GM23338 (cell line): ENCODE data around the gene KCNJ11. TPM values are rescaled to one million over a fixed set of nuclear protein-coding genes. Genes with fewer than 3 reads are reported as not detected.

Experiments
- ATAC-seq: fragments of 200-7000 bp; cut with Tn5 transposase; 3 replicates; pipeline ENCODE4 v1.9.1; 2020
- DNase-seq: peaks from one replicate; pipeline ENCODE4 v3.0.0-alpha.2; 2015; ENCODE audit warnings: low spot score
- H2AFZ ChIP-seq: fragments of 200-600 bp; sonication (generic); 2 replicates; pipeline ENCODE4 v1.8.0; 2016; ENCODE audit warnings: antibody characterized with exemption, mild to moderate bottlenecking, moderate library complexity
- H3F3A ChIP-seq: fragments of 200-600 bp; sonication (generic); replicated peaks from 2 replicates; pipeline ENCODE4 v1.8.0; 2017; ENCODE audit warnings: antibody characterized with exemption, mixed run types, low read depth
- H3K27ac ChIP-seq: fragments of 200-600 bp; sonication (generic); 2 replicates; pipeline ENCODE4 v1.6.1; 2016; ENCODE audit warnings: low read depth
- H3K27me3 ChIP-seq: fragments of 200-600 bp; sonication (generic); 2 replicates; pipeline ENCODE4 v1.8.0; 2016; ENCODE audit warnings: mild to moderate bottlenecking, mixed run types, moderate library complexity; ENCODE audit not compliant: insufficient read depth
- H3K36me3 ChIP-seq: fragments of 200-600 bp; sonication (generic); 2 replicates; pipeline ENCODE4 v1.8.0; 2016; ENCODE audit warnings: mild to moderate bottlenecking; ENCODE audit not compliant: insufficient read depth
- H3K4me1 ChIP-seq: fragments of 200-600 bp; sonication (generic); 2 replicates; pipeline ENCODE4 v1.8.0; 2016; ENCODE audit warnings: mild to moderate bottlenecking, moderate library complexity; ENCODE audit not compliant: insufficient read depth
- H3K4me2 ChIP-seq: fragments of 200-600 bp; sonication (generic); 2 replicates; pipeline ENCODE4 v1.7.1; 2017; ENCODE audit warnings: mixed run types
- H3K4me3 ChIP-seq: fragments of 200-600 bp; sonication (generic); 2 replicates; pipeline ENCODE4 v1.6.1; 2016; ENCODE audit warnings: mixed run types
- H3K79me2 ChIP-seq: fragments of 200-600 bp; sonication (generic); replicated peaks from 2 replicates; pipeline ENCODE4 v1.8.0; 2017; ENCODE audit warnings: mild to moderate bottlenecking; ENCODE audit not compliant: insufficient read depth
- H3K9me2 ChIP-seq: fragments of 200-600 bp; sonication (generic); 2 replicates; pipeline ENCODE4 v1.8.0; 2017; ENCODE audit not compliant: insufficient read depth
- H4K20me1 ChIP-seq: fragments of 200-600 bp; sonication (generic); replicated peaks from 2 replicates; pipeline ENCODE4 v1.8.0; 2017; ENCODE audit warnings: mild to moderate bottlenecking; ENCODE audit not compliant: insufficient read depth
- H3K27ac Mint-ChIP-seq: 2 replicates; pipeline ENCODE4 v1.8.0; 2020; ENCODE audit warnings: inconsistent platforms, mild to moderate bottlenecking, moderate library complexity, mixed read lengths
- H3K27me3 Mint-ChIP-seq: 3 replicates; pipeline ENCODE4 v1.8.0; 2022; ENCODE audit warnings: low read depth, mild to moderate bottlenecking, moderate library complexity, mixed read lengths, inconsistent platforms; ENCODE audit not compliant: insufficient read depth, poor library complexity
- H3K36me3 Mint-ChIP-seq: 3 replicates; pipeline ENCODE4 v1.8.0; 2021; ENCODE audit warnings: low read depth, mild to moderate bottlenecking, inconsistent platforms, moderate library complexity, mixed read lengths
- H3K4me1 Mint-ChIP-seq: 3 replicates; pipeline ENCODE4 v1.8.0; 2020; ENCODE audit warnings: mild to moderate bottlenecking, inconsistent platforms, mixed read lengths
- H3K4me3 Mint-ChIP-seq: 3 replicates; pipeline ENCODE4 v1.8.0; 2021; ENCODE audit warnings: moderate library complexity, mild to moderate bottlenecking, inconsistent platforms, mixed read lengths
- H3K9me3 Mint-ChIP-seq: 3 replicates; pipeline ENCODE4 v1.8.0; 2020; ENCODE audit warnings: moderate library complexity, mild to moderate bottlenecking, inconsistent platforms, mixed read lengths
- CREB1 ChIP-seq: fragments of 250-450 bp; sonication (Bioruptor Pico); IDR thresholded peaks from 2 replicates; pipeline ENCODE4 v1.5.0; 2020; ENCODE audit warnings: low read depth, mild to moderate bottlenecking, moderate library complexity
- CTCF ChIP-seq, 2 experiments: fragments of 200-600 bp in 1 of 2; sonication (generic) in 1 of 2; conservative IDR thresholded peaks; 2 replicates each; pipeline versions ENCODE4 v1.5.1 to v1.6.1; 2016 to 2017; ENCODE audit warnings: antibody characterized with exemption in 2 of 2, low read depth in 2 of 2, mild to moderate bottlenecking in 2 of 2, moderate library complexity in 1 of 2
- ETS1 ChIP-seq: IDR thresholded peaks from 2 replicates; pipeline ENCODE4 v1.6.1; 2016; ENCODE audit warnings: antibody characterized with exemption
- EZH2 ChIP-seq: fragments of 200-600 bp; sonication (generic); IDR thresholded peaks from one replicate; pipeline ENCODE4 v1.8.0; 2017; ENCODE audit warnings: antibody characterized with exemption, mild to moderate bottlenecking, low read depth; ENCODE audit not compliant: unreplicated experiment
- EZH2phosphoT487 ChIP-seq: fragments of 200-600 bp; sonication (generic); IDR thresholded peaks from one replicate; pipeline ENCODE4 v1.8.1; 2018; ENCODE audit warnings: antibody characterized with exemption; ENCODE audit not compliant: unreplicated experiment
- JUNB ChIP-seq: IDR thresholded peaks from one replicate; pipeline ENCODE4 v1.6.1; 2016; ENCODE audit warnings: antibody characterized with exemption; ENCODE audit not compliant: unreplicated experiment
- STAT1 ChIP-seq: IDR thresholded peaks from one replicate; pipeline ENCODE4 v1.6.1; 2016; ENCODE audit warnings: antibody characterized with exemption; ENCODE audit not compliant: unreplicated experiment
- ZNF114 ChIP-seq: fragments of 250-450 bp; sonication (Bioruptor Pico); IDR thresholded peaks from 2 replicates; pipeline ENCODE4 v1.5.0; 2020; ENCODE audit warnings: mild to moderate bottlenecking, moderate library complexity
- polyA plus RNA-seq: library from polyadenylated mRNA; unstranded; fragments of >200 nt; fragmentation: Nextera tagmentation; extraction: Ambion mirVana; gene quantifications from 2 replicates; pipeline ENCODE4 v1.2.1, GENCODE V29; 2016
- total RNA-seq: library from RNA; depleted of rRNA; stranded (reverse); fragments of >200 nt; shearing (Covaris generic); gene quantifications from 2 replicates; pipeline ENCODE4 v1.2.3, GENCODE V29; 2014
- TF ChIP-seq, protein P1 (sequence below): fragments of 250-450 bp; sonication (Bioruptor Pico); IDR thresholded peaks from 2 replicates; pipeline ENCODE4 v1.5.0; 2020; ENCODE audit warnings: mild to moderate bottlenecking, moderate library complexity

KCNJ11 gene
- total and polyA plus RNA-seq, 2 experiments from 2014 or later = 0.89 to 7.9 TPM

GRCh38 chr11:17395978-17396377 is 7.5 kb upstream of the KCNJ11 start:
- peaks cover 9% of the 10 kb centered on the region for H3K27me3 Mint-ChIP-seq

GRCh38 chr11:17395554-17395961 is 7.1 kb upstream of the KCNJ11 start:
- DNase-seq (no peak), ATAC-seq (no peak)
- H3K4me2 ChIP-seq = no peak overlapping the region
- no peak overlapping the region for H3K27ac ChIP-seq
- Mint-ChIP-seq H3K27me3 (peaks cover 12% of the 10 kb centered on the region), H3K27ac (no peak overlapping the region), H3K36me3 (no peaks in the 10 kb centered on the region), H3K9me3 (no peaks in the 10 kb centered on the region), H3K4me1 (peaks cover 2% of the 10 kb centered on the region; the same call in 1 of the 3 replicates), H3K4me3 (no peak overlapping the region)
- H3K27me3 ChIP-seq = no peaks in the 10 kb centered on the region
- no peak overlapping the region for H3K4me3 ChIP-seq
- no peak overlapping the region for H2AFZ ChIP-seq
- no peaks in the 10 kb centered on the region for H3K4me1 ChIP-seq
- no peaks in the 10 kb centered on the region for H3K79me2 ChIP-seq
- no peaks in the 10 kb centered on the region for H3F3A ChIP-seq
- H4K20me1 ChIP-seq = no peaks in the 10 kb centered on the region
- no peaks in the 10 kb centered on the region for H3K9me2 ChIP-seq
- no peaks in the 10 kb centered on the region for H3K36me3 ChIP-seq
- TF ChIP-seq EZH2 (no peak), ETS1 (no peak), CREB1 (CRISPR knock-in tag) (no peak), STAT1 (no peak), JUNB (no peak), ZNF114 (no peak), EZH2phosphoT487 (no peak)
- TF ChIP-seq, protein P1, sequence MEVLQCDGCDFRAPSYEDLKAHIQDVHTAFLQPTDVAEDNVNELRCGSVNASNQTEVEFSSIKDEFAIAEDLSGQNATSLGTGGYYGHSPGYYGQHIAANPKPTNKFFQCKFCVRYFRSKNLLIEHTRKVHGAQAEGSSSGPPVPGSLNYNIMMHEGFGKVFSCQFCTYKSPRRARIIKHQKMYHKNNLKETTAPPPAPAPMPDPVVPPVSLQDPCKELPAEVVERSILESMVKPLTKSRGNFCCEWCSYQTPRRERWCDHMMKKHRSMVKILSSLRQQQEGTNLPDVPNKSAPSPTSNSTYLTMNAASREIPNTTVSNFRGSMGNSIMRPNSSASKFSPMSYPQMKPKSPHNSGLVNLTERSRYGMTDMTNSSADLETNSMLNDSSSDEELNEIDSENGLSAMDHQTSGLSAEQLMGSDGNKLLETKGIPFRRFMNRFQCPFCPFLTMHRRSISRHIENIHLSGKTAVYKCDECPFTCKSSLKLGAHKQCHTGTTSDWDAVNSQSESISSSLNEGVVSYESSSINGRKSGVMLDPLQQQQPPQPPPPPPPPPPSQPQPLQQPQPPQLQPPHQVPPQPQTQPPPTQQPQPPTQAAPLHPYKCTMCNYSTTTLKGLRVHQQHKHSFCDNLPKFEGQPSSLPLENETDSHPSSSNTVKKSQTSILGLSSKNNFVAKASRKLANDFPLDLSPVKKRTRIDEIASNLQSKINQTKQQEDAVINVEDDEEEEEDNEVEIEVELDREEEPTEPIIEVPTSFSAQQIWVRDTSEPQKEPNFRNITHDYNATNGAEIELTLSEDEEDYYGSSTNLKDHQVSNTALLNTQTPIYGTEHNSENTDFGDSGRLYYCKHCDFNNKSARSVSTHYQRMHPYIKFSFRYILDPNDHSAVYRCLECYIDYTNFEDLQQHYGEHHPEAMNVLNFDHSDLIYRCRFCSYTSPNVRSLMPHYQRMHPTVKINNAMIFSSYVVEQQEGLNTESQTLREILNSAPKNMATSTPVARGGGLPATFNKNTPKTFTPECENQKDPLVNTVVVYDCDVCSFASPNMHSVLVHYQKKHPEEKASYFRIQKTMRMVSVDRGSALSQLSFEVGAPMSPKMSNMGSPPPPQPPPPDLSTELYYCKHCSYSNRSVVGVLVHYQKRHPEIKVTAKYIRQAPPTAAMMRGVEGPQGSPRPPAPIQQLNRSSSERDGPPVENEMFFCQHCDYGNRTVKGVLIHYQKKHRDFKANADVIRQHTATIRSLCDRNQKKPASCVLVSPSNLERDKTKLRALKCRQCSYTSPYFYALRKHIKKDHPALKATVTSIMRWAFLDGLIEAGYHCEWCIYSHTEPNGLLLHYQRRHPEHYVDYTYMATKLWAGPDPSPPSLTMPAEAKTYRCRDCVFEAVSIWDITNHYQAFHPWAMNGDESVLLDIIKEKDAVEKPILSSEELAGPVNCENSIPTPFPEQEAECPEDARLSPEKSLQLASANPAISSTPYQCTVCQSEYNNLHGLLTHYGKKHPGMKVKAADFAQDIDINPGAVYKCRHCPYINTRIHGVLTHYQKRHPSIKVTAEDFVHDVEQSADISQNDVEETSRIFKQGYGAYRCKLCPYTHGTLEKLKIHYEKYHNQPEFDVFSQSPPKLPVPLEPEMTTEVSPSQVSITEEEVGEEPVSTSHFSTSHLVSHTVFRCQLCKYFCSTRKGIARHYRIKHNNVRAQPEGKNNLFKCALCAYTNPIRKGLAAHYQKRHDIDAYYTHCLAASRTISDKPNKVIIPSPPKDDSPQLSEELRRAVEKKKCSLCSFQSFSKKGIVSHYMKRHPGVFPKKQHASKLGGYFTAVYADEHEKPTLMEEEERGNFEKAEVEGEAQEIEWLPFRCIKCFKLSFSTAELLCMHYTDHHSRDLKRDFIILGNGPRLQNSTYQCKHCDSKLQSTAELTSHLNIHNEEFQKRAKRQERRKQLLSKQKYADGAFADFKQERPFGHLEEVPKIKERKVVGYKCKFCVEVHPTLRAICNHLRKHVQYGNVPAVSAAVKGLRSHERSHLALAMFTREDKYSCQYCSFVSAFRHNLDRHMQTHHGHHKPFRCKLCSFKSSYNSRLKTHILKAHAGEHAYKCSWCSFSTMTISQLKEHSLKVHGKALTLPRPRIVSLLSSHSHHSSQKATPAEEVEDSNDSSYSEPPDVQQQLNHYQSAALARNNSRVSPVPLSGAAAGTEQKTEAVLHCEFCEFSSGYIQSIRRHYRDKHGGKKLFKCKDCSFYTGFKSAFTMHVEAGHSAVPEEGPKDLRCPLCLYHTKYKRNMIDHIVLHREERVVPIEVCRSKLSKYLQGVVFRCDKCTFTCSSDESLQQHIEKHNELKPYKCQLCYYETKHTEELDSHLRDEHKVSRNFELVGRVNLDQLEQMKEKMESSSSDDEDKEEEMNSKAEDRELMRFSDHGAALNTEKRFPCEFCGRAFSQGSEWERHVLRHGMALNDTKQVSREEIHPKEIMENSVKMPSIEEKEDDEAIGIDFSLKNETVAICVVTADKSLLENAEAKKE (CRISPR knock-in tag) = no peak

More at GRCh38 chr11:17395978-17396377, 7.5 kb upstream of the KCNJ11 start:
- Mint-ChIP-seq H3K27ac (no peak overlapping the region), H3K4me1 (peaks cover 2% of the 10 kb centered on the region; the same call in 1 of the 3 replicates), H3K9me3 (no peaks in the 10 kb centered on the region), H3K36me3 (no peaks in the 10 kb centered on the region), H3K4me3 (no peak overlapping the region; the same call in 2 of the 3 replicates)
- Histone ChIP-seq H3K36me3 (no peaks in the 10 kb centered on the region), H2AFZ (no peak overlapping the region), H3F3A (no peaks in the 10 kb centered on the region), H3K4me2 (no peak overlapping the region), H3K27me3 (no peaks in the 10 kb centered on the region), H4K20me1 (no peaks in the 10 kb centered on the region), H3K4me3 (no peak overlapping the region), H3K9me2 (no peaks in the 10 kb centered on the region), H3K27ac (no peak overlapping the region), H3K4me1 (no peaks in the 10 kb centered on the region), H3K79me2 (no peaks in the 10 kb centered on the region)
- TF ChIP-seq CTCF (conservative IDR thresholded peaks at IDR 0.05; ENCODE audit: low read depth in 2 of 2) (no peak), STAT1 (no peak)
- ATAC-seq (no peak), DNase-seq (no peak)
